Measurements from ENCODE around the gene TULP4. TPM values are rescaled to one million over a fixed set of nuclear protein-coding genes. Genes with fewer than 3 reads are reported as not detected.

Gene TULP4
- total RNA-seq, 4 donors from 2014 or later, result 77.4 to 364 (median 129) TPM

GRCh38 chr6:158539881-158540280, 227.6 kb downstream of the TULP4 start:
- TF ChIP-seq POLR2A (IDR thresholded peaks at IDR 0.05) (no peak), CTCF (IDR thresholded peaks at IDR 0.05) (no peak)
- H3K27ac ChIP-seq, result no peak overlapping the region
- no peak for DNase-seq
- H3K9me3 ChIP-seq, result no peaks in the 10 kb centered on the region
- H3K36me3 ChIP-seq, result no peaks in the 10 kb centered on the region
- no peak overlapping the region for H3K4me3 ChIP-seq
- H3K4me1 ChIP-seq, result peaks cover 0 to 14% of the 10 kb centered on the region in 2 donors
- H3K27me3 ChIP-seq, result peaks cover 0 to 8% of the 10 kb centered on the region in 2 donors
- intact Hi-C loops (cut with DNase I; ENCODE audit: low total_unique reads), result no loop called here

- no peak overlapping the region for H3K27ac ChIP-seq
- no peak for DNase-seq
- H3K4me1 ChIP-seq, result no peaks in the 10 kb centered on the region
- no peaks in the 10 kb centered on the region for H3K27me3 ChIP-seq
- no peaks in the 10 kb centered on the region for H3K9me3 ChIP-seq
- TF ChIP-seq POLR2A (IDR thresholded peaks at IDR 0.05) (no peak), CTCF (IDR thresholded peaks at IDR 0.05) (no peak)
- H3K36me3 ChIP-seq, result no peaks in the 10 kb centered on the region
- no peak overlapping the region for H3K4me3 ChIP-seq
- intact Hi-C loops (cut with DNase I; ENCODE audit: low total_unique reads), result no loop called here
Observed at GRCh38 chr6:158543606-158544185, 231.4 kb downstream of the TULP4 start.

GRCh38 chr6:158544428-158544827, 232.2 kb downstream of the TULP4 start:
- intact Hi-C loops (cut with DNase I; ENCODE audit: low total_unique reads), result no loop called here
- Histone ChIP-seq H3K36me3 (no peaks in the 10 kb centered on the region), H3K4me3 (no peak overlapping the region), H3K4me1 (no peaks in the 10 kb centered on the region), H3K27ac (no peak overlapping the region), H3K27me3 (no peaks in the 10 kb centered on the region), H3K9me3 (no peaks in the 10 kb centered on the region)
- TF ChIP-seq CTCF (IDR thresholded peaks at IDR 0.05) (no peak), POLR2A (IDR thresholded peaks at IDR 0.05) (no peak)
- DNase-seq, result no peak

- no peaks in the 10 kb centered on the region for H3K36me3 ChIP-seq
- TF ChIP-seq POLR2A (IDR thresholded peaks at IDR 0.05) (no peak), CTCF (IDR thresholded peaks at IDR 0.05) (no peak)
- no peak overlapping the region for H3K4me3 ChIP-seq
- no peaks in the 10 kb centered on the region for H3K9me3 ChIP-seq
- DNase-seq, result no peak
- no peaks in the 10 kb centered on the region for H3K4me1 ChIP-seq
- no peaks in the 10 kb centered on the region for H3K27me3 ChIP-seq
- no peak overlapping the region for H3K27ac ChIP-seq
- intact Hi-C loops (cut with DNase I; ENCODE audit: low total_unique reads), result no loop called here
Observed at GRCh38 chr6:158545043-158545966, 233.0 kb downstream of the TULP4 start.

Data from uterus (tissue), 4 donors.